IMR-90 (cell line): Measurements from ENCODE around the gene EFHC1. TPM values are rescaled to one million over a fixed set of nuclear protein-coding genes. Genes with fewer than 3 reads are reported as not detected.

Source experiments
- ATAC-seq: fragments of 200-7000 bp; cut with Tn5 transposase; 2 replicates; pipeline ENCODE4 v1.9.1; 2020; ENCODE audit warnings: low read depth, mild to moderate bottlenecking, moderate library complexity
- BruUV-seq: library from RNA; stranded (reverse); fragments of 400-500 nt; replicated peaks from 2 replicates; lab custom pipeline; 2021; lab: Mats Ljungman, UMichigan
- CTCF ChIA-PET: fragments of 300-600 bp; formaldehyde crosslinking; extraction: SDS; loops from one replicate; lab custom pipeline; 2021; ENCODE audit warnings: antibody characterized with exemption; lab: Yijun Ruan, JAX
- POLR2A ChIA-PET: fragments of 300-600 bp; sonication (Branson Sonifier 250); formaldehyde crosslinking; loops from one replicate; lab custom pipeline; 2022; ENCODE audit warnings: antibody characterized with exemption; ENCODE audit not compliant: unreplicated experiment; lab: Charles Lee
- DNase-seq: peaks from one replicate; pipeline ENCODE4 v3.0.0; 2013
- H2AFZ ChIP-seq: replicated peaks from 2 replicates; pipeline ENCODE3; 2013; ENCODE audit warnings: low read length, mild to moderate bottlenecking; ENCODE audit not compliant: poor library complexity
- H2AK5ac ChIP-seq: 2 replicates; pipeline ENCODE4 v1.6.1; 2013; ENCODE audit warnings: low read depth, low read length, inconsistent platforms
- H2AK9ac ChIP-seq: replicated peaks from 2 replicates; pipeline ENCODE3; 2013; ENCODE audit warnings: mild to moderate bottlenecking, low read depth, low read length, moderate library complexity; ENCODE audit not compliant: poor library complexity
- H2BK120ac ChIP-seq: 2 replicates; pipeline ENCODE4 v1.6.1; 2013; ENCODE audit warnings: low read depth, low read length, inconsistent platforms
- H2BK15ac ChIP-seq: 3 replicates; pipeline ENCODE4 v1.6.1; 2013; ENCODE audit warnings: low read depth, low read length, inconsistent platforms
- H2BK20ac ChIP-seq: 2 replicates; pipeline ENCODE4 v1.6.1; 2013; ENCODE audit warnings: low read depth, mild to moderate bottlenecking, inconsistent platforms, low read length, moderate library complexity
- H2BK5ac ChIP-seq: 2 replicates; pipeline ENCODE4 v1.6.1; 2013; ENCODE audit warnings: mild to moderate bottlenecking, low read depth, low read length, inconsistent platforms; ENCODE audit not compliant: poor library complexity, severe bottlenecking
- H3K14ac ChIP-seq: replicated peaks from 2 replicates; pipeline ENCODE4 v1.6.1; 2013; ENCODE audit warnings: low read depth, low read length, inconsistent platforms
- H3K18ac ChIP-seq: 2 replicates; pipeline ENCODE4 v1.6.1; 2013; ENCODE audit warnings: low read depth, low read length, control low read depth
- H3K23ac ChIP-seq: 2 replicates; pipeline ENCODE4 v1.6.1; 2013; ENCODE audit warnings: low read depth, low read length, inconsistent platforms
- H3K27ac ChIP-seq: 2 replicates; pipeline ENCODE4 v1.5.1; 2013; ENCODE audit warnings: mild to moderate bottlenecking, control low read depth, low read length; ENCODE audit not compliant: insufficient read depth
- H3K27me3 ChIP-seq: 2 replicates; pipeline ENCODE4 v1.6.1; 2013; ENCODE audit warnings: low read length; ENCODE audit not compliant: control insufficient read depth, insufficient read depth
- H3K36me3 ChIP-seq: 2 replicates; pipeline ENCODE4 v1.6.1; 2013; ENCODE audit warnings: low read length, mixed read lengths; ENCODE audit not compliant: control insufficient read depth, insufficient read depth
- H3K4ac ChIP-seq: 2 replicates; pipeline ENCODE4 v1.6.1; 2013; ENCODE audit warnings: low read depth, low read length, inconsistent platforms
- H3K4me1 ChIP-seq: 2 replicates; pipeline ENCODE4 v1.6.1; 2013; ENCODE audit warnings: low read length, mixed read lengths; ENCODE audit not compliant: control insufficient read depth, insufficient read depth
- H3K4me2 ChIP-seq: 2 replicates; pipeline ENCODE4 v1.6.1; 2013; ENCODE audit warnings: low read depth, mild to moderate bottlenecking, control low read depth, low read length, moderate library complexity
- H3K4me3 ChIP-seq: 2 replicates; pipeline ENCODE4 v1.5.1; 2013; ENCODE audit warnings: low read depth, mild to moderate bottlenecking, control low read depth, low read length, moderate library complexity; ENCODE audit not compliant: insufficient read depth
- H3K56ac ChIP-seq: 2 replicates; pipeline ENCODE4 v1.6.1; 2013; ENCODE audit warnings: low read length, inconsistent platforms; ENCODE audit not compliant: insufficient read depth; ENCODE audit errors: extremely low read depth
- H3K79me1 ChIP-seq, 2 experiments: 2 replicates each; pipeline ENCODE4 v1.6.1; 2013; ENCODE audit warnings: low read length in 2 of 2, inconsistent platforms in 1 of 2, low read depth in 1 of 2
- H3K9ac ChIP-seq: 2 replicates; pipeline ENCODE4 v1.6.1; 2013; ENCODE audit warnings: low read depth, low read length, control low read depth
- H3K9me1 ChIP-seq: 2 replicates; pipeline ENCODE4 v1.6.1; 2013; ENCODE audit warnings: low read length, inconsistent platforms; ENCODE audit not compliant: insufficient read depth
- H3K9me3 ChIP-seq: 2 replicates; pipeline ENCODE4 v1.6.1; 2013; ENCODE audit warnings: low read length; ENCODE audit not compliant: control insufficient read depth, insufficient read depth
- H4K20me1 ChIP-seq: 2 replicates; pipeline ENCODE4 v1.6.1; 2013; ENCODE audit warnings: low read length, inconsistent platforms; ENCODE audit not compliant: insufficient read depth
- H4K5ac ChIP-seq: 2 replicates; pipeline ENCODE4 v1.6.1; 2013; ENCODE audit warnings: mild to moderate bottlenecking, low read depth, low read length, control low read depth
- H4K8ac ChIP-seq, 2 experiments: 2 replicates each; pipeline ENCODE4 v1.6.1; 2013; ENCODE audit warnings: low read depth in 2 of 2, low read length in 2 of 2, control low read depth in 1 of 2, inconsistent platforms in 1 of 2
- H4K91ac ChIP-seq: 2 replicates; pipeline ENCODE4 v1.6.1; 2013; ENCODE audit warnings: low read depth, low read length, inconsistent platforms; ENCODE audit not compliant: insufficient read depth
- BHLHE40 ChIP-seq: fragments of 150-350 bp; IDR thresholded peaks from 2 replicates; pipeline ENCODE4 v1.6.1; 2016; ENCODE audit warnings: mild to moderate bottlenecking, low read depth, low read length
- CEBPB ChIP-seq: IDR thresholded peaks from 2 replicates; pipeline ENCODE4 v1.6.1; 2012; ENCODE audit warnings: low read depth, low read length, improper control_type of control experiment
- CHD1 ChIP-seq: IDR thresholded peaks from 2 replicates; pipeline ENCODE4 v1.6.1; 2012; ENCODE audit warnings: low read depth, low read length, improper control_type of control experiment
- CTCF ChIP-seq: conservative IDR thresholded peaks from 2 replicates; pipeline ENCODE4 v1.5.1; 2012; ENCODE audit warnings: mild to moderate bottlenecking, low read depth, low read length, improper control_type of control experiment
- ELK1 ChIP-seq: fragments of 150-350 bp; IDR thresholded peaks from 2 replicates; pipeline ENCODE4 v1.6.1; 2016; ENCODE audit warnings: low read depth, mild to moderate bottlenecking, low read length, moderate library complexity, borderline replicate concordance
- FOS ChIP-seq: fragments of 150-350 bp; IDR thresholded peaks from 2 replicates; pipeline ENCODE4 v1.6.1; 2016; ENCODE audit warnings: low read depth, low read length
- MAFK ChIP-seq: IDR thresholded peaks from 2 replicates; pipeline ENCODE4 v1.6.1; 2012; ENCODE audit warnings: low read depth, low read length, improper control_type of control experiment
- MAZ ChIP-seq: IDR thresholded peaks from 2 replicates; pipeline ENCODE4 v1.6.1; 2012; ENCODE audit warnings: low read depth, mild to moderate bottlenecking, low read length, improper control_type of control experiment, moderate library complexity, borderline replicate concordance
- MXI1 ChIP-seq: IDR thresholded peaks from 2 replicates; pipeline ENCODE4 v1.6.1; 2012; ENCODE audit warnings: low read depth, mild to moderate bottlenecking, low read length, moderate library complexity, borderline replicate concordance
- NFE2L2 ChIP-seq: fragments of 150-350 bp; IDR thresholded peaks from 2 replicates; pipeline ENCODE4 v1.6.1; 2016; ENCODE audit warnings: low read depth, mild to moderate bottlenecking, low read length
- POLR2A ChIP-seq: IDR thresholded peaks from 2 replicates; pipeline ENCODE4 v1.6.1; 2012; ENCODE audit warnings: mild to moderate bottlenecking, low read depth, low read length
- RCOR1 ChIP-seq: IDR thresholded peaks from 2 replicates; pipeline ENCODE4 v1.6.1; 2012; ENCODE audit warnings: mild to moderate bottlenecking, low read length, improper control_type of control experiment; ENCODE audit not compliant: insufficient replicate concordance
- RFX5 ChIP-seq: IDR thresholded peaks from 2 replicates; pipeline ENCODE4 v1.8.0; 2012; ENCODE audit warnings: low read depth, mild to moderate bottlenecking, low read length, moderate library complexity
- SMC3 ChIP-seq: fragments of 150-350 bp; IDR thresholded peaks from 2 replicates; pipeline ENCODE4 v1.6.1; 2016; ENCODE audit warnings: low read depth, mild to moderate bottlenecking, antibody characterized with exemption, low read length, moderate library complexity
- USF2 ChIP-seq: fragments of 150-350 bp; IDR thresholded peaks from 2 replicates; pipeline ENCODE4 v1.6.1; 2017; ENCODE audit warnings: mild to moderate bottlenecking, antibody characterized with exemption, low read length, low read depth
- WGBS, 2 experiments: methylation state at CpG; one replicate each; pipeline versions ENCODE4 v1.1.5 to v1.1.7; 2013; ENCODE audit warnings: missing lambda C conversion rate in 2 of 2; ENCODE audit not compliant: insufficient read length in 1 of 2; ENCODE audit errors: extremely low coverage in 2 of 2; 5-methylcytosine and 5-hydroxymethylcytosine counted together
- dilution Hi-C: fragments of 300-500 bp; cut with HindIII; formaldehyde crosslinking; loops from one replicate; pipeline ENCODE4 v1.14.3; 2018; ENCODE audit warnings: low sequenced_read_pairs; ENCODE audit not compliant: unreplicated experiment
- in situ Hi-C: fragments of 300-500 bp; cut with MboI; formaldehyde crosslinking; loops from 3 replicates; pipeline ENCODE4 v1.14.3; 2019; ENCODE audit warnings: low sequenced_read_pairs, inconsistent platforms, mixed read lengths
- intact Hi-C: fragments of 100-400 bp; cut with micrococcal nuclease; formaldehyde crosslinking; loops from 2 replicates; pipeline ENCODE4 v1.10.0; 2022
- polyA plus RNA-seq, 3 experiments: library from polyadenylated mRNA; depleted of rRNA; stranded (reverse); fragments of >200 nt; gene quantifications; 2 replicates each; pipeline ENCODE4 v1.2.3, GENCODE V29; 2012; ENCODE audit warnings: low replicate concordance in 1 of 3
- total RNA-seq: library from RNA; depleted of rRNA; stranded (reverse); fragments of >200 nt; gene quantifications from 2 replicates; pipeline ENCODE4 v1.2.3, GENCODE V29; 2012

The EFHC1 gene
- total and polyA plus RNA-seq, 2 of the 4 experiments (the other 2 are of a cell fraction): 14.0 to 23.0 TPM

- Histone ChIP-seq H2BK120ac (peak overlapping the region; percentile 50; the same call in 1 of the 2 replicates), H3K9me3 (no peaks in the 10 kb centered on the region), H3K4me1 (peaks cover 39% of the 10 kb centered on the region), H3K56ac (no peak overlapping the region), H3K36me3 (peaks cover 75% of the 10 kb centered on the region), H4K20me1 (no peaks in the 10 kb centered on the region), H3K9me1 (peaks cover 51% of the 10 kb centered on the region), H3K23ac (no peak overlapping the region; the same call in 1 of the 2 replicates), H3K4me3 (no peak overlapping the region), H3K27me3 (no peaks in the 10 kb centered on the region), H2AK9ac (peak overlapping the region; percentile 1), H3K27ac (peak overlapping the region; percentile 16), H2BK20ac (no peak overlapping the region), H2BK5ac (peak overlapping the region; percentile 68), H3K79me1 (peaks cover 23 to 95% of the 10 kb centered on the region in 2 experiments), H2AK5ac (peak overlapping the region; percentile 83; the same call in 1 of the 2 replicates), H4K8ac (peak overlapping the region in 1 of 2 experiments; percentile 6; a peak in 1 of 4 replicates), H4K91ac (peak overlapping the region; percentile 48; the same call in 1 of the 2 replicates), H3K4me2 (no peak overlapping the region), H2BK15ac (no peak overlapping the region), H3K9ac (no peak overlapping the region), H3K18ac (no peak overlapping the region), H3K4ac (peak overlapping the region; percentile 44), H4K5ac (peak overlapping the region; percentile 26; the same call in 1 of the 2 replicates), H3K14ac (no peak overlapping the region), H2AFZ (no peak overlapping the region)
- no TSS peak for BruUV-seq
- ChIA-PET POLR2A (no interaction called here), CTCF (no interaction called here)
- WGBS, 2 experiments: 80% methylated on average over 1 of the region's 5 CpGs; no CpG with 5 or more reads in 1 of the 2 experiments
- DNase-seq (no peak), ATAC-seq (no peak; the same call in 1 of the 2 replicates)
- intact Hi-C loops: no loop called here
- TF ChIP-seq CHD1 (no peak), USF2 (no peak), NFE2L2 (no peak), FOS (no peak), MAFK (no peak), SMC3 (no peak), CEBPB (no peak), BHLHE40 (no peak), RFX5 (no peak), ELK1 (no peak), RCOR1 (no peak), POLR2A (no peak), MXI1 (no peak), MAZ (no peak), CTCF (no peak)
- dilution Hi-C loops: no loop called here
- in situ Hi-C loops: no loop called here
Measured at GRCh38 chr6:52503323-52503747, 83.2 kb downstream of the EFHC1 start.
